HepG2 (cell line): ENCODE data around the gene QSOX1. TPM values are rescaled to one million over a fixed set of nuclear protein-coding genes. Genes with fewer than 3 reads are reported as not detected.

Experiments used
- CSRNP1 ChIP-seq: sonication (generic); formaldehyde crosslinking; IDR thresholded peaks from 2 replicates; pipeline ENCODE4 v1.8.1; 2023; ENCODE audit warnings: mild to moderate bottlenecking, missing genetic modification reagents
- DMAP1 ChIP-seq: IDR thresholded peaks from 2 replicates; pipeline ENCODE4 v1.6.1; 2016
- KLF12 ChIP-seq: sonication (generic); formaldehyde crosslinking; IDR thresholded peaks from 2 replicates; pipeline ENCODE4 v1.4.0; 2020; ENCODE audit warnings: missing genetic modification reagents, borderline replicate concordance
- MXD4 ChIP-seq: IDR thresholded peaks from 2 replicates; pipeline ENCODE4 v1.6.1; 2016; ENCODE audit warnings: mild to moderate bottlenecking, missing biosample characterization, missing genetic modification reagents
- NBN ChIP-seq: fragments of 450-650 bp; conservative IDR thresholded peaks from 2 replicates; pipeline ENCODE4 v1.6.1; 2017
- NCOR1 ChIP-seq: fragments of 200-600 bp; sonication (generic); IDR thresholded peaks from 2 replicates; pipeline ENCODE4 v1.7.0; 2017; ENCODE audit warnings: antibody characterized with exemption, low read length, borderline replicate concordance
- NFKB2 ChIP-seq: sonication (generic); formaldehyde crosslinking; IDR thresholded peaks from 2 replicates; pipeline ENCODE4 v1.4.0; 2020; ENCODE audit warnings: missing genetic modification reagents, borderline replicate concordance
- ONECUT2 ChIP-seq: sonication (generic); formaldehyde crosslinking; IDR thresholded peaks from 2 replicates; pipeline ENCODE4 v1.4.0; 2020; ENCODE audit warnings: missing genetic modification reagents
- PLSCR1 ChIP-seq: sonication (generic); formaldehyde crosslinking; IDR thresholded peaks from 2 replicates; pipeline ENCODE4 v1.5.0; 2020; ENCODE audit warnings: missing genetic modification reagents, mild to moderate bottlenecking, borderline replicate concordance
- RAD21 ChIP-seq: fragments of 450-650 bp; formaldehyde crosslinking; IDR thresholded peaks from 2 replicates; pipeline ENCODE4 v1.5.0; 2020; ENCODE audit warnings: mild to moderate bottlenecking
- RBM22 ChIP-seq: fragments of 200-400 bp; formaldehyde crosslinking; optimal IDR thresholded peaks from 2 replicates; pipeline ENCODE3; 2017; ENCODE audit warnings: mild to moderate bottlenecking, low read length, moderate library complexity
- RNF219 ChIP-seq: sonication (generic); formaldehyde crosslinking; IDR thresholded peaks from 2 replicates; pipeline ENCODE4 v1.5.0; 2020; ENCODE audit warnings: mild to moderate bottlenecking, missing genetic modification reagents
- SALL1 ChIP-seq: sonication (generic); formaldehyde crosslinking; IDR thresholded peaks from 2 replicates; pipeline ENCODE4 v1.8.0; 2022; ENCODE audit warnings: mild to moderate bottlenecking, missing genetic modification reagents
- SMAD3 ChIP-seq: sonication (generic); formaldehyde crosslinking; IDR thresholded peaks from 2 replicates; pipeline ENCODE4 v1.4.0; 2020; ENCODE audit warnings: missing genetic modification reagents
- ZBTB10 ChIP-seq: sonication (generic); formaldehyde crosslinking; IDR thresholded peaks from 2 replicates; pipeline ENCODE4 v1.4.0; 2020; ENCODE audit warnings: missing genetic modification reagents, borderline replicate concordance
- ZFP1 ChIP-seq: IDR thresholded peaks from 2 replicates; pipeline ENCODE4 v1.6.1; 2016
- ZNF263 ChIP-seq: sonication (generic); formaldehyde crosslinking; IDR thresholded peaks from 2 replicates; pipeline ENCODE4 v1.4.0; 2020; ENCODE audit warnings: missing genetic modification reagents
- ZNF367 ChIP-seq: sonication (generic); formaldehyde crosslinking; IDR thresholded peaks from 2 replicates; pipeline ENCODE4 v1.4.0; 2020; ENCODE audit warnings: missing genetic modification reagents, borderline replicate concordance
- ZNF431 ChIP-seq: sonication (generic); formaldehyde crosslinking; IDR thresholded peaks from 2 replicates; pipeline ENCODE4 v1.9.0; 2022; ENCODE audit warnings: missing genetic modification reagents, low read depth, mild to moderate bottlenecking, borderline replicate concordance
- ZNF468 ChIP-seq: sonication (generic); formaldehyde crosslinking; IDR thresholded peaks from 2 replicates; pipeline ENCODE4 v1.8.0; 2022; ENCODE audit warnings: mild to moderate bottlenecking, moderate library complexity, missing genetic modification reagents
- ZNF501 ChIP-seq: sonication (generic); formaldehyde crosslinking; IDR thresholded peaks from 2 replicates; pipeline ENCODE4 v1.5.1; 2020; ENCODE audit warnings: mild to moderate bottlenecking, moderate library complexity, missing genetic modification reagents
- ZNF615 ChIP-seq: sonication (generic); formaldehyde crosslinking; IDR thresholded peaks from 2 replicates; pipeline ENCODE4 v1.5.0; 2020; ENCODE audit warnings: mild to moderate bottlenecking, missing genetic modification reagents, borderline replicate concordance
- ZNF782 ChIP-seq: sonication (generic); formaldehyde crosslinking; IDR thresholded peaks from 2 replicates; pipeline ENCODE4 v1.4.0; 2020; ENCODE audit warnings: missing genetic modification reagents, mild to moderate bottlenecking, borderline replicate concordance
- ZNF850 ChIP-seq: sonication (generic); formaldehyde crosslinking; conservative IDR thresholded peaks from 2 replicates; pipeline ENCODE4 v1.9.0; 2021; ENCODE audit warnings: mild to moderate bottlenecking, missing genetic modification reagents
- polyA plus RNA-seq, 8 experiments: library from polyadenylated mRNA; depleted of rRNA in 3 of 8; stranded (reverse) in 7 of 8; unstranded in 1 of 8; fragments of >200 nt; fragmentation: Illumina TruSeq in 4 of 8; extraction: Trizol in 4 of 8; gene quantifications; 2 replicates each; pipeline versions ENCODE4 v1.2.1 to v1.2.3, GENCODE V29; 2011 to 2016; ENCODE audit warnings: low read depth in 4 of 8, missing spikeins in 1 of 8, mixed read lengths in 1 of 8; ENCODE audit not compliant: insufficient read depth in 1 of 8
- total RNA-seq, 5 experiments: library from RNA; depleted of rRNA; stranded (reverse); fragments of >200 nt; fragmentation: Illumina TruSeq; extraction: Trizol; gene quantifications; 2 replicates each; pipeline ENCODE4 v1.2.3, GENCODE V29; 2016; ENCODE audit warnings: low read depth in 1 of 5

The QSOX1 gene
- total and polyA plus RNA-seq, 2 of the 13 experiments (the other 11 are each of a cell fraction or from before 2014, with no cell fraction given): 6.8 to 40.2 TPM

- TF ChIP-seq PLSCR1 (no peak), ZNF431 (CRISPR knock-in tag) (no peak), ZNF501 (CRISPR knock-in tag) (no peak), ZFP1 (CRISPR knock-in tag) (no peak), DMAP1 (no peak), ZNF468 (CRISPR knock-in tag) (no peak), SMAD3 (CRISPR knock-in tag) (0 out of 2 replicates have a peak, but pooled peaks have one; percentile 45), ONECUT2 (CRISPR knock-in tag) (no peak), ZBTB10 (CRISPR knock-in tag) (no peak), RNF219 (CRISPR knock-in tag) (no peak), RAD21 (peak; percentile 82), SALL1 (peak; percentile 35; the same call in 1 of the 2 replicates), NBN (no peak), ZNF367 (CRISPR knock-in tag) (no peak), MXD4 (CRISPR knock-in tag) (no peak), RBM22 (no peak), CSRNP1 (no peak), ZNF263 (CRISPR knock-in tag) (peak; percentile 63), KLF12 (CRISPR knock-in tag) (no peak), ZNF782 (no peak), NCOR1 (no peak), ZNF615 (CRISPR knock-in tag) (no peak), ZNF850 (no peak), NFKB2 (peak; percentile 20; the same call in 1 of the 2 replicates)
Measured at GRCh38 chr1:180188091-180188506, 33.4 kb downstream of the QSOX1 start (continued).
